Activated naive CD4-positive, alpha-beta T cell treated with anti-CD3 and anti-CD28 coated beads for 36 hours (primary cell): Measurements from ENCODE around the gene C16orf89. TPM values are rescaled to one million over a fixed set of nuclear protein-coding genes. Genes with fewer than 3 reads are reported as not detected.

Experiments
- total RNA-seq, 2 experiments: library from RNA; stranded (reverse); gene quantifications; one replicate each; pipeline ENCODE4 v1.2.3, GENCODE V29; 2021

Gene C16orf89
- total RNA-seq, 2 experiments from 2014 or later, result not detected

Other genes with a start within 250 kb of the C16orf89 start
- 10 to 100 TPM; 62.2 to 65.0 TPM for gene GLYR1, start 218.7 kb downstream of the C16orf89 start, total RNA-seq
- 10 to 100 TPM; 26.7 to 28.1 TPM for gene UBN1, start 218.5 kb downstream of the C16orf89 start, total RNA-seq
- gene PPL, start 128.8 kb downstream of the C16orf89 start, total RNA-seq, result under 1 TPM in 1 of 2 experiments, not detected in 1; 0.07 TPM
- gene SEC14L5, start 107.6 kb downstream of the C16orf89 start, total RNA-seq, result not detected
- gene NAGPA, start 32.0 kb downstream of the C16orf89 start, total RNA-seq, result 1 to 10 TPM; 5.8 to 7.9 TPM
- 1 to 10 TPM; 8.6 to 8.9 TPM for gene ALG1, start 5.9 kb upstream of the C16orf89 start, total RNA-seq
- gene EEF2KMT, start 31.8 kb upstream of the C16orf89 start, total RNA-seq, result 10 to 100 TPM; 13.8 to 14.2 TPM